ENCODE data around the gene CCDC169. TPM values are rescaled to one million over a fixed set of nuclear protein-coding genes. Genes with fewer than 3 reads are reported as not detected.

Gene CCDC169
- total and polyA plus RNA-seq, 12 donors, result 0.15 to 5.4 (median 1.4) TPM

DNA sequence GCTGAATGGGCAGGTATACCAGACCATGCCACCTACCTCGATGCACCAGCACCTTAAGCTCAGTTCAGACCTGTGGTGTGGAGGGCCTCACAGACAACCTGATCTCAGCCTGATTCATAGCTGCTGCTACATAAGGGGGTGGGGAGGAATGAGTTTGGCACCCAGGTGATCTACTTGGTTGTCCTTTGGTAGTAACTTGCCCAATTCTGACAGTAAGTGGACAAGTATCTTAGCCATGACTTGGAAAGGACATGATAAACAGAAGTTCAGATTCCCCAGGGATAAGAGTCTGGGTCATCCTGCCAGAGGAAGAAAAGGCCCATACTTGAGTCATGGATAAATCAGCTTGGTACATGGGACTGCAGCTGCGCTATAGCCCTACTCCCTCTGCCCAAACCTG, 54.9 kb downstream of the CCDC169 start:
- Histone ChIP-seq H3K9me3 (peaks cover 0 to 15% (median 7%) of the 10 kb centered on the region in 11 donors), H3K27ac (no peak overlapping the region), H3K36me3 (no peaks in the 10 kb centered on the region), H3K4me3 (no peak overlapping the region), H3K27me3 (no peaks in the 10 kb centered on the region), H3K4me1 (no peaks in the 10 kb centered on the region)
- DNase-seq (no peak), ATAC-seq (no peak)
- TF ChIP-seq, protein P1, sequence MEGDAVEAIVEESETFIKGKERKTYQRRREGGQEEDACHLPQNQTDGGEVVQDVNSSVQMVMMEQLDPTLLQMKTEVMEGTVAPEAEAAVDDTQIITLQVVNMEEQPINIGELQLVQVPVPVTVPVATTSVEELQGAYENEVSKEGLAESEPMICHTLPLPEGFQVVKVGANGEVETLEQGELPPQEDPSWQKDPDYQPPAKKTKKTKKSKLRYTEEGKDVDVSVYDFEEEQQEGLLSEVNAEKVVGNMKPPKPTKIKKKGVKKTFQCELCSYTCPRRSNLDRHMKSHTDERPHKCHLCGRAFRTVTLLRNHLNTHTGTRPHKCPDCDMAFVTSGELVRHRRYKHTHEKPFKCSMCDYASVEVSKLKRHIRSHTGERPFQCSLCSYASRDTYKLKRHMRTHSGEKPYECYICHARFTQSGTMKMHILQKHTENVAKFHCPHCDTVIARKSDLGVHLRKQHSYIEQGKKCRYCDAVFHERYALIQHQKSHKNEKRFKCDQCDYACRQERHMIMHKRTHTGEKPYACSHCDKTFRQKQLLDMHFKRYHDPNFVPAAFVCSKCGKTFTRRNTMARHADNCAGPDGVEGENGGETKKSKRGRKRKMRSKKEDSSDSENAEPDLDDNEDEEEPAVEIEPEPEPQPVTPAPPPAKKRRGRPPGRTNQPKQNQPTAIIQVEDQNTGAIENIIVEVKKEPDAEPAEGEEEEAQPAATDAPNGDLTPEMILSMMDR (IDR thresholded peaks at IDR 0.05), result no peak
- intact Hi-C loops (cut with DNase I), result no loop called here
- 82 to 89% methylated on average over 2 of the region's 2 CpGs for WGBS, 2 donors

DNA sequence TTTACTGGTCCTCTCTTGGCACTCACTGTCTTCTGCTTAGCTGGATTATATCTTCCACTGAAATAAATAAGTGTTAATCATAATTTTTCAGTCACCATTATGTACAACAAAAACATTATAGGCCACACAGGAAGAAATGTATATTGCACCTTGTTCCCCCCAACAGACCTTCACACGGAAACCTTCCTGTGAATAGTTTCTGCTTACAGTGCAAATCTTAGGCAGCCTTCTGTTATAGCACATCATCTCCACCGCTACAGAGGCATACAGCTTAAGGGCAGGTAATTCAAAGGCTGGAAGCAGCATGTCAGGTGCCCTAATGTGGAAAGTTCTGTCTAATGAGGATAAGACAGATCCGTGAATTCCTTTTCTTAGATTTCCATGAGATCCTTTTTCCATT, 66.4 kb downstream of the CCDC169 start:
- no peak for DNase-seq
- intact Hi-C loops (cut with DNase I), result no loop called here
- Histone ChIP-seq H3K9me3 (peaks cover 0 to 32% (median 11%) of the 10 kb centered on the region in 11 donors), H3K36me3 (no peaks in the 10 kb centered on the region), H3K27ac (no peak overlapping the region), H3K27me3 (no peaks in the 10 kb centered on the region), H3K4me3 (no peak overlapping the region), H3K4me1 (no peaks in the 10 kb centered on the region)
- WGBS, 2 donors, result 69 to 75% methylated on average over 3 of the region's 3 CpGs
- TF ChIP-seq, protein P1 (IDR thresholded peaks at IDR 0.05), result no peak
- no peak for ATAC-seq

DNA sequence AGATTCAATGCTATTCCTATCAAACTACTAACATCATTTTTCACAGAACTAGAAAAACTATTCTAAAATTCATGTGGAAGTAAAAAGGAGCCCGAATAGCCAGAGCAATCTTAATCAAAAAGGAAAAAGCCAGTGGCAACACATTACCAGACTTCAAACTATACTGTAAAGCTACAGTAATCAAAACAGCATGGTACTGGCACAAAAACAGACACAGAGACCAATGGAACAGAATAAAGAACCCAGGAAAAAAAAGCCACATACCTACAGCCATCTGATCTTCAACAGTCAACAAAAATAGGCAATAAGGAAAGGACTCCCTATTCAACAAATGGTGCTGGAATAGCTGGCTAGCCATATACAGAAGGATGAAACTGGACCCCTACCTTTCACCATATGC, 72.9 kb downstream of the CCDC169 start:
- no peak for ATAC-seq
- TF ChIP-seq, protein P1 (IDR thresholded peaks at IDR 0.05), result no peak
- Histone ChIP-seq H3K27me3 (no peaks in the 10 kb centered on the region), H3K27ac (no peak overlapping the region), H3K36me3 (no peaks in the 10 kb centered on the region), H3K4me3 (no peak overlapping the region), H3K9me3 (peaks cover 0 to 27% (median 10%) of the 10 kb centered on the region in 11 donors), H3K4me1 (no peaks in the 10 kb centered on the region)
- DNase-seq, result no peak
- 68 to 71% methylated on average over 1 of the region's 1 CpG for WGBS, 2 donors
- intact Hi-C loops (cut with DNase I), result no loop called here

DNA sequence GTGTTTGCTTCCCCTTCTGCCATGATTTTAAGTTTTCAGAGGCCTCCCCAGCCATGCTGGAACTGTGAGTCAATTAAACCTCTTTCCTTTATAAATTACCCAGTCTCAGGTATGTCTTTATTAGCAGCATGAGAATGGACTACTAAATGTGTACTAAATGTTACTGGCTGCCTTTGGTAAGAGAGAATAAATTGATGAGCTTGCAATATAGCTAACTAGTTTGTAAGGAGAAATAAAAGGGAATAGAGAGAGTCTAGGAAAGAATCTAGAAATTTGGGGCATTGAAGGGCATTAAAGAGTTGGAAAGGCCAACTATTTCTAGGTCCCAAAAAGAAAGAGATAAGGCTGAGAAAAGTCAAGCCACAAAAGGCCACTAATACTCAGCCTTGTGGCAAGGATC, 77.7 kb downstream of the CCDC169 start:
- Histone ChIP-seq H3K4me1 (no peaks in the 10 kb centered on the region), H3K4me3 (no peak overlapping the region), H3K36me3 (no peaks in the 10 kb centered on the region), H3K27me3 (no peaks in the 10 kb centered on the region), H3K9me3 (peaks cover 0 to 19% (median 6%) of the 10 kb centered on the region in 11 donors), H3K27ac (no peak overlapping the region)
- intact Hi-C loops (cut with DNase I), result no loop called here
- DNase-seq (no peak), ATAC-seq (no peak)
- TF ChIP-seq, protein P1 (IDR thresholded peaks at IDR 0.05), result no peak
